GM21529 (cell line): ENCODE data around the gene PARM1.

Source experiments
- ATAC-seq: cut with Tn5 transposase; IDR thresholded peaks from one replicate; pipeline ENCODE4 v1.9.1; 2021; ENCODE audit not compliant: unreplicated experiment

PARM1 gene

GRCh38 chr4:74942251-74942917 is 9.5 kb downstream of the PARM1 start:
- no peak for ATAC-seq

GRCh38 chr4:74942918-74943253 is 10.0 kb downstream of the PARM1 start:
- ATAC-seq, result no peak

- ATAC-seq, result no peak
Measured at GRCh38 chr4:74944354-74944793, 11.5 kb downstream of the PARM1 start.

GRCh38 chr4:74946196-74946595 is 13.3 kb downstream of the PARM1 start:
- ATAC-seq, result no peak

GRCh38 chr4:74947798-74948197 is 14.9 kb downstream of the PARM1 start:
- ATAC-seq, result no peak

- ATAC-seq, result no peak
Measured at GRCh38 chr4:74948236-74948635, 15.3 kb downstream of the PARM1 start.

GRCh38 chr4:74950200-74950599 is 17.3 kb downstream of the PARM1 start:
- ATAC-seq, result no peak

- no peak for ATAC-seq
Measured at GRCh38 chr4:74950882-74951281, 18.0 kb downstream of the PARM1 start.

- no peak for ATAC-seq
Measured at GRCh38 chr4:74953647-74954046, 20.7 kb downstream of the PARM1 start.

- ATAC-seq, result no peak
Measured at GRCh38 chr4:74958881-74959280, 26.0 kb downstream of the PARM1 start.

GRCh38 chr4:74961230-74961629 is 28.3 kb downstream of the PARM1 start:
- no peak for ATAC-seq

- no peak for ATAC-seq
Measured at GRCh38 chr4:74962584-74962983, 29.7 kb downstream of the PARM1 start.

GRCh38 chr4:74964311-74964710 is 31.4 kb downstream of the PARM1 start:
- no peak for ATAC-seq

- no peak for ATAC-seq
Measured at GRCh38 chr4:74967324-74967723, 34.4 kb downstream of the PARM1 start.

- peak; percentile 67 for ATAC-seq
Measured at GRCh38 chr4:74968456-74969164, 35.7 kb downstream of the PARM1 start.

- no peak for ATAC-seq
Measured at GRCh38 chr4:74969507-74970474, 36.9 kb downstream of the PARM1 start.

GRCh38 chr4:74970577-74970976 is 37.7 kb downstream of the PARM1 start:
- ATAC-seq, result no peak

- ATAC-seq, result no peak
Measured at GRCh38 chr4:74971862-74972261, 38.9 kb downstream of the PARM1 start.

- ATAC-seq, result no peak
Measured at GRCh38 chr4:74975082-74975481, 42.2 kb downstream of the PARM1 start.

GRCh38 chr4:74975848-74976824 is 43.2 kb downstream of the PARM1 start:
- no peak for ATAC-seq
